Cardiac fibroblast (primary cell): ENCODE results near the gene OR4C6.

Experiments
- DNase-seq, 2 donors: peaks; one replicate each; pipeline versions ENCODE4 v3.0.0 to v3.0.0-alpha.2; 2010; ENCODE audit warnings: low read depth in 2 of 2
- H3K4me3 ChIP-seq, 2 donors: replicated peaks in 1 of 2; 1 replicate in 1 of 2; 2 replicates in 1 of 2; pipeline ENCODE4 v1.5.1; 2011; ENCODE audit warnings: low read depth in 2 of 2, low read length in 2 of 2, mild to moderate bottlenecking in 2 of 2, moderate library complexity in 1 of 2
- CTCF ChIP-seq: IDR thresholded peaks from one replicate; pipeline ENCODE4 v1.5.1; 2011; ENCODE audit warnings: low read depth, mild to moderate bottlenecking, low read length, inconsistent platforms

Gene OR4C6

DNA sequence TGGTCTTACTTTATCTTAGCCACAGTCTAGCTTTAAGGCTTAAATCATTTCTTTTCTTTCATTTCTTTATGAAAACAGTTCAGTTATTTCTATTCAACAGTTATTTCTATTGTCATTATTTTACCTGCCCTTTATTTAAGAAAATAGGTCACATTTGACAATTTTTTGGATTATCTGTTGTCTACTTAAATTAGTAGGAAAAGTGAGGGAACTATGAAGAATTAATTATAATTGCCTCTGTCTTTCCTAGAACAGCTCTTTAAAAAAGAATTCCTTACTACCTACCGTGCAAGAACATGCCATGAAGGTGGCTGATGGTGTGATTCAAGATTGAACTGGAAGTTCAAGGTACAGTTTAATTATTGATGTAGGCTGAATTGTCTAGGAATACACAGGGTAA is at the start of gene OR4C6:
OR4C6 (plus strand) TSS at position 301 of the 400 bp plus-strand sequence. CDS start 2,966 bp downstream, outside the sequence.
- TF ChIP-seq CTCF: no peak
- no peak within 1 kb of the TSS for H3K4me3 ChIP-seq

GRCh38 chr11:55624531-55624930 is 37.5 kb upstream of the OR4C6 start:
- DNase-seq: no peak
- H3K4me3 ChIP-seq: no peak overlapping the region
- TF ChIP-seq CTCF: no peak

More for the DNA sequence above, at the start of gene OR4C6:
- no peak for DNase-seq

DNA sequence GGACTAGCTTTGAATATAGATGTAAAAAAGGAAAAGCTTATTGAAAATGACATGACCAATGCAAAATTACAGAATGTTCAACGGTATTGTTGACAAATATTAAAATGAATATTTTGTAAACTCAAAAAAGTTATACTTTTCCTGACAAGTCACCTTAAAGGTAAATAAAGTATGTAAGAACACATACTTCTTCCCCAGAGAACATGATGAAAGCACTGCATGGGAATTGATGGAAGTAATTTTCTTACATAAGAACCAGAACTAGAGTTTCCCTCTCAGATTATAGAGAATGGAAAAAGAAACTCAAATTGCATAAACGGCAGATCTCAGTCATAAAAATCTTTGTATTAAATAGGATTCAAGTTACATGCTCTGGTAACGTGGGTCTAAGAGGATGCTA is 27.2 kb upstream of the OR4C6 start, which contains the start of gene OR4P4:
OR4P4 (plus strand) TSS at position 301 of the 400 bp plus-strand sequence.
- TF ChIP-seq CTCF: no peak
- H3K4me3 ChIP-seq: no peak within 1 kb of the TSS
- DNase-seq: no peak

DNA sequence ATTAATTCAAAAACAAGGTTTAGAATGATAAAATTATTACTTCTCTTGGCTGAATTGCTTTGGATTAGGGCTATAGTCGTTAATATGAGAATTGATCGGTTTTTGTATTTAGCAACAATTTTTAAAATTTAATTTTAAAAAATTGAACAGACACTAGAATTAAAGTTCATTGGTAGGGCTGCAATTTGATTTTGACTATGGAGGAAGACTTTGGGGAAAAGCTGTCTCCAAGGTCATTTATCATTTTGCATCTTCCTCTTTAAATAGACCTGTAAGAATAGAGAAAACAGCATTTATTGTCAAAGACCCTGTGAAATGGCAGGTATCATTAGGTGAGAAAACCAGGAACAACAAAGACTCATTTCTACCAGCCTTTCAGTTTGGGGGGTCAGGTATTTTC is 14.0 kb upstream of the OR4C6 start, which contains the start of gene OR4S2:
OR4S2 (plus strand) TSS at position 301 of the 400 bp plus-strand sequence. CDS start 2,577 bp downstream, outside the sequence.
- no peak for TF ChIP-seq CTCF
- H3K4me3 ChIP-seq: no peak within 1 kb of the TSS
- DNase-seq: no peak

DNA sequence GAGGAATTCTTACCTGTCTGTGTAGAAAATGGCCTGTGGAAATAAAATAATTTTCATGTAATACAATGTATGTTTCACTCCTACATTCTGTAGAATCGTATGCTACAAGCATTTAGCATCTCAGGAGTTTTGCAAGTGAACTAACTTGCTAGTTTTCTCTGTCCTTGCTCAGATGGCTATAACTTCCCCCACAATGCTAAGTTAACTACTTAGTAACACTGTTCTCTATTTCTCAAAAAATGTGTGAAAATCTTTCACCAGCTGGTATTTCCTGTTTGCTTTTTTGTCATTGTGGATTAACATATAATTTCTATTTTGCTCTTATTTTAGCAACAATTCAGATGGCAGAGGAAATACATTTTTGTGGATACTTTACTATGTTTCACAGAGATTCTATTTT is 9.4 kb upstream of the OR4C6 start:
- TF ChIP-seq CTCF: no peak
- DNase-seq: no peak
- no peak overlapping the region for H3K4me3 ChIP-seq

DNA sequence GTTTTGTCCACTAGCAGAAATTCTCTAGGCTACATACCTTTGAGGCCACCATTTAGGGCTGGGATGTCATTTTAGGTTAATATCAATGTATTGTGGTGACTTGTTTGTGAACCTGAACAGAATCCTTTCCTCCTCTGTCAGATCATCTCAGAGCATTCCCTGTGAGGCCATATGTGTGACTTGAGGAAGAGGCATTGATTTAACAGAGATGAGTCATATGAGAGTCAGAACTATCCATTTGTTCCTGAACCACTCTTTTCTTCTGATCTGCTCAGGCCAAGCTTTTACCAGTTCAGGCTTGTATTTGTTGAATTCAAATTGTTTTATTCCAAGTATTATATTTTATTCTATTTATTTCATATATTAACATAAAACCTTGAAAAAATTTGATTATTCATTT is 6.9 kb upstream of the OR4C6 start:
- H3K4me3 ChIP-seq: no peak overlapping the region
- no peak for TF ChIP-seq CTCF
- DNase-seq: no peak

DNA sequence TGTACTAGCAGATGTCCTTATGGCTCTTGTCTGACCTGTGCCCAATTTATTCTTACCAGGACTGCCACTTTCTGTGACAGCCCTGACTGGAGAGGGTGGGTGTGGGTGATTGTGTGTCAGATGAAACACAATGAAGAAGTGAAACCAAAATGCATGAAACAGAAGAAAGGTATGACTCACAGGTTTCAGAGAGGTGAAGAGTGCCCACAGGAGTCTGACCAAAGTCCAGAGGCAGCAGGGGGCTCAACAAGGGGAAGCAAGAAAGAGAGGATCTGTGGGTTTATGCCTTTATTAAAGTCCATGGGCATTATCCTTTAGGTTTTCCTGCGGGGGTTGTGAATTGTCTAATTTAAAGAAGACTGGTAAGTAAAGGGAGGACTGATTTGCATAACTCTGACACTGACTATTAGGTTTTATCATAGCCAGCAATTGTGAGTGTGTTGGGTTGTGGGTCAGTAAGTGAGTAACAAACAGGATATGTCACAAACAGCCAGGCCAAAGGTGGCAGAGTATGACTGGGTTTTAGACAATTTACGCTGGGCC is 3.9 kb upstream of the OR4C6 start:
- DNase-seq: no peak
- TF ChIP-seq CTCF: no peak
- H3K4me3 ChIP-seq: no peak overlapping the region
